Measurements from ENCODE around the gene HMGCL.
"Not testable (repeated sequence)": the region's sequence is repeated elsewhere in the genome, so short reads cannot be mapped to it uniquely, and the experiment has no call there.

HMGCL gene

GRCh38 chr1:23825762-23826522 is 713 bp upstream of the HMGCL start:
- DNase-seq = no peak

DNA sequence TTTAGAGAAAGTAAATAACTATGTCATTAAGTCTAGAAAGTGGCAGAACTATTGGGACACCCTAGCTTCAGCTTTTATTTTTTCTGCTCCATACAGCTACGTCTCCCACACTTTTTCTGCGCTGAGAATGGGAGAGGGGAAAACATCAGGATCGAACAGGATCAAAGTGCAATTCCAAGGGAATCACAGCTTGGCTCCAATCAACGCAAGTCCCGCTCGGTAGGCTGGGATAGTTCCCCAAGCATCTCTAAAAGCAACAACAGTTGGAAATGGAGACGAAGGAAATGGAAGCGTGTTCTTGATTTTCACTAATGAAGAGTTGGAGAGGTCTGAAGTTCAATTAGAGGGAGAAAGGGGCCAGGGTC is 536 bp downstream of the HMGCL start:
- DNase-seq = no peak

DNA sequence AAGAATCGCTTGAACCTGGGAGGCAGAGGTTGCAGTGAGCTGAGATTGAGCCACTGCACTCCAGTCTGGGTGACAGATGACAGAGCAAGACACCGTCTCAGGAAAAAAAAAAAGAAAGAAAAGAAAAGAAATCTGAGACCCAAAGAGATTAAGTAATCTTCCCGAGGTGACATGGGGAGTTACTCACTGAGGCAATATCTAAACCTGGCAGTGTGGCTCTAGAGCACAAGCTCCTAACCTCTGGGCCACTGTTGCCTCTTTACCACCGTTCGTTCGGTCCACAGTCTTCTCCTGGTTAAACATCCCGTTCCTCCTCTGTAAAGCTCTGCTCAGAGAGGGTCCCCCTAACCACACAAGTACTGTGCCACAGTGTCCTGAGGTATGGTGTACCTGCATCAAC is 1.5 kb downstream of the HMGCL start:
- no peak for DNase-seq

GRCh38 chr1:23817633-23818032 is 7.6 kb downstream of the HMGCL start:
- no peak for DNase-seq

DNA sequence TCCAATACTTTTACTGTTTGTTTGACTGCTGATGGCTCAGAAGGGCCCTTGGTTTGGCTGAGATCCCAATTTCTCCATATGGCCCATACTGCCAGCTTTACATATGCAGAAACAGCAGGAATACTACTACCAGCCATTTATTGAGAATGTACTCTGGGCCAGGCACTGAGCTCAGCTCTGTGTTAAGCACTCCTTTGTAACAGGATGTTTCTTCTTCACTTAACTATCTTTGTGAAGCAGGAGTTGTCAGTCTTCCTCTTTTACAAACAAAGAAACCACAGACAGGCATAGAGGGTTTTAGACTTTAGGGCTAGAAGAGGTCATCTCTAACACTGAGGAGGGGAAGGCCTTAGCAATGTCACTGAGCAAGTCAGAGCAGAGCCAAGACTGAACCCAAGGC is 8.3 kb downstream of the HMGCL start:
- no peak for DNase-seq

DNA sequence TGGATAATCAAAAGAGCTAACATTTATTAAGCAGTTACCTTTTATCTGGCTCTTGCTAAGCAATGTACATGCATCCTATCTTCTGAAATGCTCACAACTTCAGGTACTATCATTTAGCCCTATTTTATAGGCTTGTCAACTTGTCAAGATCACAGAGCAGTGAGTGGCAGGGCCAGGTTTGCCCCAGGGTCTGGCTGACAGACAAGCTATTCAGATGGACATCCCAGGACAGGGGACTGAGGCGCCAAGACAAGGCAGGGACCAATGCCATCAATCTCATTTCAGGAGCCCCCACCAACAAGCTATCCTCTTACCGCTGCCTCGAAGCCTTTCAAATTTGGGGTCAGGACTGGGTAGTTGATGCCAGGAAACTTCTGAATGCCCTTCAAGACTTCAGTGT is 8.9 kb downstream of the HMGCL start:
- DNase-seq = no peak

DNA sequence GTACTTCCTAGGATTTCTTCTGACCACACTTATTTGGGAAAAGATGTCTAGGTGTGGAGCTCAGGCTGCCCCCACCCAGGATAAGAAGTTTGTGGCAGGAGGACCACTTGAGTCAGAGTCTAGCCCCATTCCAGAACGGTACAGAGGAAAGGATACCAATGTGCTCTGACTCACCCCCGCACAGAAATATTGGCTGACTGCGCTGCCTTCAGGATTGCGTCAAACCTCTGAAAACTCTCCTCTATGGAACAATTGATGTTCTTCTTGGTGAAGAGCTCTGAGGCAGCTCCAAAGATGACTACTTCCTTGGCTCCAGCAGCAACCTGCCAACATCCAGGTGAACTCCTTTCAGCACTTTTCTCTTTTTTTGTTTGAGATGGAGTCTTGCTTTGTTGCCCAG is 11.2 kb downstream of the HMGCL start:
- no peak for DNase-seq

- DNase-seq = no peak
Measured at GRCh38 chr1:23810818-23811540, 14.2 kb downstream of the HMGCL start.

DNA sequence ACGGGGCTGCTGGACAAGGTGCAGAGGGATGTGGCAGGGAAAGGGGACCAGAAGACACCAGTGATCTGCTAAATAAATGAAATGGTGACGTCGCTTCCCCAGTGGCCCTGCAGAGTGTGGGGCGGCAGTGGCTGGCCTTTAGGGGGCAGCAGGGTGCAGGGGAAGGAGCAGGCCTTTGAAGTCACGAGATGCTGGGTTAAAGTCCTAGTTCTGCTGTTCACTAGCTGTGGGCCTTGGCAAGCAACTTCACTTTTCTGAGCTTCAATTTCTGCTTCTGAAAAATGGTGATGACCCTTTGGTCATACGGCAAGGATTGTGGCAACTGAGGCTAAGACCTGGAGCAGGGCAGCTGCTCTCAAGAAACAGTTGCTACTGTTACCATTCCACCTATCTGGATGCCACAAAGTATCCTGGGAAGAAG is 15.5 kb downstream of the HMGCL start:
- DNase-seq = no peak

DNA sequence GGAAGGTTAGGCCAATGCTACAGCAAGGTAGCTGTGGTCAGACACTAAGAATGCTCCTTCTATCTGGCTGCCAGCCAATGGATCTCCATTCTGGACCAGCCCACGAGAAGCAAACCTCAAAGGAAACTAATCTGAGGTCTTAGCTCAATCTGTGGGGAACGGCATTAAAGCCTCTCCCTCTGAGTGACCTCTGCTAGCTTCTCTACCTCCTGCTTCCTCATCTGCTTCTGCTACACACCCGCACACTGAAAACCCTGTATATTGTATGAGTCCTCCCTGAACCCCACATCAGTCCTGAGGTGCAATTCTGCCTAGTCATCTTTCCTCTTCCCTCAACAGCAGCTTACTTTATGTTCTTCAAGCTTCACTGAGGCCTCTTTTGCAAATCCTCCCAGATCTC is 17.8 kb downstream of the HMGCL start:
- no peak for DNase-seq

DNA sequence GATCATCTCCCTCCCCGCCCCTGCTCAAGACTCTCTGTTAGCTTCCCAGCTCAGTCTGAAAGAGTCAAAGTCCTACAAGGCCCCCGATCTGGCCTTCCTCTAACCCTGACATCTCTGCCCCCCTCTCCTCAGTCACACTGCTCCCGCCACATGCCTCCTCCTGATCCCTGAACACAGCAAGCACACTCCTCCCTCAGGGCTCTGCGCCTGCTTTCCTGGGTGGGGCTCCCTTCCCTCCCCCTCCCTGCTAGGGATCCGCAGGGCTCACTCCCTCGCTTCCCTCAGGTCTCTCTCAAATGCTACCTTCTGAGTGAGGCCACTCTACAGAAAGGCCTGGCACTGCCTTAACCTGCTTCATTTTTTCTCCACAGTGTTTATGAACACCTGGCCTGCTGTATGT is 18.9 kb downstream of the HMGCL start:
- DNase-seq = no peak

- DNase-seq = no peak
Measured at GRCh38 chr1:23805025-23805424, 20.2 kb downstream of the HMGCL start.

DNA sequence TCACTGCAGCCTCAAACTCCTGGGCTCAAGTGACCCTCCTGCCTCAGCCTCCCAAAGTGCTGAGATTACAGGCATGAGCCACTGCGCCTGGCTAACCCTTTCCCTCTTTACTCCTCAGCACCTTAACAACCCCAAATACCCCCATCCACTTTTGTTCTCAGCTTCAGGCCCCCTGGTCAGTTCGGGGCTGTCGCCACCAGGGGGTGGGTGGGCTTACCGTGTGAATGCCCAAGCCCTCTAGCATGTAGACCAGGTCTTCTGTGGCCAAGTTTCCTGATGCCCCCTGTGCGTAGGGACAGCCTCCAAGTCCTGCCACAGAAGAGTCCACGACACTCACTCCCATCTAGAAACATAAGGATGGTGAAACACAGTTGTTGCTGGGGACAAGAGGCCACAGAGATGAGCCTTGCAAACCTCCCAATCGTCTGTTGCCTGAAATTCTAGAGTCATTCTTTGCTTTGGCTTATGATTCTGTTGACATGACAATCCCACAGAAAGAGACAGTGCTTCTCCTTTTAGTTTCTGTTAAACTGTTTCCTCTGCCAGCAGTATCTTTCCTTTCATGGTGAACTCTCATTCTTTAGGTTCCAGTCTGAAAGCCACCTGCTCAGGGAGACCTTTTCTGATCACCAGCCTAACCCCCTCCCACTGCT is 20.9 kb downstream of the HMGCL start:
- no peak for DNase-seq

DNA sequence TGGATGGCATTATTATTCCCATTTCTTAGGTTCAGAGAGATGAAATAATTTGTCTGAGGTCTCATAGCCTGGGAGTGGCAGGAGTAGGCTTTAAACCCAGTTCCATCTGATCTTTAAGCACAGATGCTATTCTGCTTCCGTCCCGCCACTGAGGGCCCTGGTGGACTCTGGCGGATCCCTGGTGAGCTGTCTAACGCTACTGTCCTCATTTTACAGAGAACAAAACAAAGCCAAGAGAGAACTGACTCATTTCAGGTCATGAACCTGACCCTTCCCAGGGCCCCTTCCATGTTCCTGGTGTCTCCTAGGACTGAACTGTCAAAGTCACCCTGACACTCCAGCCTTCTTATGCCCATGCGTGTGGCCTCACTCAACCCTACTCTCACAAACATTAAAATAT is 21.6 kb downstream of the HMGCL start:
- no peak for DNase-seq

GRCh38 chr1:23802809-23803342 is 22.4 kb downstream of the HMGCL start:
- DNase-seq = not testable (repeated sequence)

- no peak for DNase-seq
Measured at GRCh38 chr1:23801876-23802275, 23.4 kb downstream of the HMGCL start.

- DNase-seq = no peak
Measured at GRCh38 chr1:23801338-23801748, 23.9 kb downstream of the HMGCL start.

DNA sequence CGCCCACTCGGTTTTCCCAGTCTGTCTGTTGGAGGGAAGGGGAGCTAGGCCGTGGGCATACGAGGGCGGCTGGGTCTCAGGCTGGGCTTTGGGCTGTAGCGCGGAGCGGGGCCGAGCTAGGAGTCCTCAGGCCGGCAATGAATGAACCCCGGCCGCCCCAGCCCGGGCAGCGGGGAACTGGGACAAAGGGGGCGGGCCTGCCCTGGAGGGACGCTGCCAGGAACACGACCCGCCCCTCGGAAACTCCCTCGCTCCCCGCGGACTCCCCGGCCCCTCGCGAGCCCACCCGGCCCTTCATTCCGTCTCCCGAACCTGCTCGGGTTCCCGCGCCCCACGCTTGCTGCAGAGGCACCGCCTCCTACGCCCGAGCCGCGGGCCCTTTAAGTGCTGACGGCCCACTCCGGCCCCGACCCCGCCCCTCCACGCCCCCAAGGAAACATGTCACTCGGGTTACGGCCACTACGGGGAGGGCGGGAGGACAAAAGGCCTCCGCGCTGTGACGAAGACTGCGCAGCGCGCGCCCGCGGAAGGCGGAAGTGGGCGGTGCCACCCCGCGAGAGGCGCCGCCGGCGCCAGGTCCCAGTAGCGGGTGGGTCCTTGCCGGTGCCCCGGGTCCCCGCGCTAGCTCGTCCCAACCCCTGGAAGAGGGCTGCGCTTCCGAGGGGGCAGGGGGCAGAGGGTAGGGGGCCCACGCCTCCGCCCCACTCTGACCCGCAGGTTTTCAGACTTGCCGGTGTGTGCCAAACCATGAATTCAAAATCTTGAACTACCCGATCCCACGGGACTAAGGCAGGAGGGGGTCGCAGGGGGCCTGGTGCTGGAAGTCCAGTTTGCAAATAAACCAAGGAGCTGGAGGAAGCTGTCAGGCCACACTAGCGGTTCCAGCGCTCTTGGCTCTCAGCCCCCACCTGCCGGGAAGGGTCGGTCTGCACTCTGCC is 24.6 kb downstream of the HMGCL start, which contains the start of gene GALE:
GALE (minus strand) TSS at position 355 of the 938 bp plus-strand sequence. CDS start 1,747 bp downstream, outside the sequence.
- DNase-seq = peak; percentile 76

DNA sequence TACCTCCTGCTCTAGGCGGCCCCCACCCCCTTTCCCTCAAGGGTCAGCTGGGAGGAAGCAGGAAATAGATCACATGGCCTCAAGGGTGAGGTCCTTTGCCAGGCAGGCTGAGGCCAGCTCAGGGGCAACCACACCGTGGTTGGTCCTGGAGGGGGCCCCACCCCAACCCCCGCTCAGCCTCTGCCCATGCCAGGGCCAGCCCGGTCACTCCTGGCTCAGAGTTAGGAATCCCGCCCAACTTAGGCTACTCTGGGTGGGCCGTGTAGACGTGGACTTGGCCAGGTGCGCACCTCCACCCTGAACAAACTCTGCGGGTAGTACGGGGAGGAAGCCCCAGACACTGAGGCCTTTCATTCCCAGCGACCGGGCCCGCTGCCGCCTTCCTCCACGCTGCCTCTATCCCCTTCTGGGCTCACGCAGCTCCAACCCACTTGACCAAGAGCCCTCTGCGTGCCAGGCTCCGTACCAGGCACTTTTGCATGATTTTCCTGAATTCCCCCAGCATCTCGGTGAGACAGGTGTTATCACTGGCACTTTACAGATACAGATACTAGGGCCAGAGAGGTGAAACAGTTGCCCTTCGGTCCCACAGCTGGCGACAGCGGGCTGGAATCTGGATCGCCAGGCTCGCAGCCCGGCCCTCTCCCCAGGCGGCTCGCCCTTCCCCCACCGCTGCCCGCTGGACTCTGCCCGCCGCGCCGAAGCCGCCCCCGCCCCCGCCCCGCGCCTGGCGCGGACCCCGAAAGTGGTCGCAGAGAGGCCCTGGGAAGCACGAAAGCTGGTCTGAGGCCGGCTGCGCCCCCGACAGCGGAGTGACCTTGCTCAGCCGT is 25.4 kb downstream of the HMGCL start:
- no peak for DNase-seq

- DNase-seq = no peak
Measured at GRCh38 chr1:23799255-23799569, 26.0 kb downstream of the HMGCL start.

- no peak for DNase-seq
Measured at GRCh38 chr1:23798662-23799142, 26.5 kb downstream of the HMGCL start.
